ENCODE results near the gene POU3F2.

POU3F2 gene

GRCh38 chr6:98840996-98841513 lies 6.7 kb downstream of the POU3F2 start:
- Histone ChIP-seq H3K9me3 (replicated peaks; ENCODE audit: low read length) (no peaks in the 10 kb centered on the region), H3K9ac (ENCODE audit: low read depth, low read length) (no peak overlapping the region), H3K36me3 (ENCODE audit: insufficient read depth, low read length) (no peaks in the 10 kb centered on the region), H3K4me1 (ENCODE audit: control insufficient read depth, insufficient read depth, low read length) (peaks cover 8% of the 10 kb centered on the region), H3K4me3 (ENCODE audit: low read length) (no peak overlapping the region), H3K4me2 (ENCODE audit: low read length) (no peak overlapping the region), H3K27me3 (ENCODE audit: control insufficient read depth, insufficient read depth, low read length) (peaks cover 94% of the 10 kb centered on the region)

DNA sequence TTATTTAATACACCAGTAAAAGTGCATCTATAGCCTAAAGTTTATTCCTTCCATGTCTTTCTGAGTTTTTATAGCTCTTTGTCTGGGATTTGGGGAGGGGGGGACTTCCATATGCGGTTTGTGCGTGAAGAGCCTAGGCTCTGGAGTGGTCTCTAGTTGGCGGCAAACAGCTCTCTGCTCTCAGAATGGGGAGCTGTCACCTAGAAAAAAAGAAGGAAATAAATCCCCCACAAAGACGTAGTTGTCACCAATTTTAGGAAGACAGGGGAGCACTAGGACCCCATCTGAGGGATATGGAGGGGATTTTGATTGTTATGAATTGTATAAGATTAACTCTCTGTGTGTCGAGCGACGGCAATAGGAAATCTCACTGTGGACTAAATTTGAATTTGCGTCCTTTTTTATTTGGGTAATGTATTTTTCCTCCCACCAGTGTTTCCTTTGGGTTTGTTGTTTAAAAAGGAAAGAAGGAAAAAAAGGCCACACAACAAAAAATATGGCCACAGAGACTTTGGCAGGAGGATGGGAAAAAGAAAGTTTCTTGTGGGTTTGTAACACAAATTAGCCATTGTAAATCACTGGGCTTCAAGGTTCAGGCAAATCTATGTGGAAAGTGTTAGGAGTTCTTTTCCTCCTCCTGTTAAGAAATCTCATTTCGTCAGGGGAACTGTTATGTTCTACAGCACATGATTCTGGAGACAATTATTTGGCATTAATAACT lies 7.4 kb downstream of the POU3F2 start:
- Histone ChIP-seq H3K9ac (ENCODE audit: low read depth, low read length) (no peak overlapping the region), H3K4me1 (ENCODE audit: control insufficient read depth, insufficient read depth, low read length) (peaks cover 8% of the 10 kb centered on the region), H3K27me3 (ENCODE audit: control insufficient read depth, insufficient read depth, low read length) (peaks cover 90% of the 10 kb centered on the region), H3K36me3 (ENCODE audit: insufficient read depth, low read length) (no peaks in the 10 kb centered on the region), H3K9me3 (replicated peaks; ENCODE audit: low read length) (no peaks in the 10 kb centered on the region), H3K4me3 (ENCODE audit: low read length) (no peak overlapping the region), H3K4me2 (ENCODE audit: low read length) (no peak overlapping the region)

DNA sequence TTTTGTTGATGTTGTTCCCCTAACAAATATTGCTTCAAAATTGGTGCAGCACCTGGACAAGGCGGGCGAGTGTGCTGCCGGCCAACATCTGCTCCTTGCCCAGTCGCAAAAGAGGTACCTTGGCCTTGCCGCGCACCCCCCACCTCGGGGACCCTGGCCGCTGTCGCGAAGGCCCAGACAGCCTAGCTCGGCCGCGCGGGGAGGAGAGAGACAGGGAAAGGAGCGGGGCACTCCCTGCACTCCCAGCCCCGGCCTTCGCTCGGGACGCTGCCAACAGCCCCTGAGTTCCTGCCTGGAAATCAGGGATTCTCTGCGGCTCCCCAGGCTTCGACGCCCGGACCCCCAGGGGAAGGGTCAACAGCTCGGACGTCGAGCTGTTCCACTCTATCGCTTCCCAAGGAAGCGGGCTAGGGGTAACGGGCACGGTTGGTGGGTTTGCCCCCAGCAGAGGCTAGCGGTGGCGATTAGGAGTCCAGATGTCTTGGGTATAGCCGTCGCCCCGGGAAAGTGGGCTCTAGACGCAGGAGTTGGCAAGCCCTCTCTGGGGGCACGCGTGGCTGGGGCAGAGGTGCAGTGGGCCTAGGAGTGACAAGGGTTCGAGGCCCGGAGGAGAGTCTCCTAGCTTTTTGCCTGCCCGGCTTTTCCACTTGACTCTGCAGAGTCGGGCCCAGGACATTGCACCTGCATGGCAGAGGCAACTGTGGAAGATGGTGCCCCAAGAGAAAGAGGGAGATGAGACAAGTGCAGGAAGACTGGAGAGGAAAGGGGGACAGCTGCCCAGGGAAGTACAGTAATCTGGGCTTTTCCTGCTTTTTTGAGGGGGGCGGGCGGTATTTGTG lies 8.2 kb downstream of the POU3F2 start:
- H3K4me3 ChIP-seq (ENCODE audit: low read length), result no peak overlapping the region

GRCh38 chr6:98843271-98844243 lies 9.2 kb downstream of the POU3F2 start:
- Histone ChIP-seq H3K4me2 (ENCODE audit: low read length) (no peak overlapping the region), H3K9ac (ENCODE audit: low read depth, low read length) (no peak overlapping the region), H3K9me3 (replicated peaks; ENCODE audit: low read length) (no peaks in the 10 kb centered on the region), H3K36me3 (ENCODE audit: insufficient read depth, low read length) (no peaks in the 10 kb centered on the region), H3K27me3 (ENCODE audit: control insufficient read depth, insufficient read depth, low read length) (peaks cover 88% of the 10 kb centered on the region), H3K4me3 (ENCODE audit: low read length) (no peak overlapping the region), H3K4me1 (ENCODE audit: control insufficient read depth, insufficient read depth, low read length) (peaks cover 15% of the 10 kb centered on the region)

More for the DNA sequence above, 8.2 kb downstream of the POU3F2 start:
- no peaks in the 10 kb centered on the region for H3K36me3 ChIP-seq (ENCODE audit: insufficient read depth, low read length)
- no peaks in the 10 kb centered on the region for H3K9me3 ChIP-seq (replicated peaks; ENCODE audit: low read length)
- H3K9ac ChIP-seq (ENCODE audit: low read depth, low read length), result no peak overlapping the region
- no peak overlapping the region for H3K4me2 ChIP-seq (ENCODE audit: low read length)
- peaks cover 88% of the 10 kb centered on the region for H3K27me3 ChIP-seq (ENCODE audit: control insufficient read depth, insufficient read depth, low read length)
- peaks cover 10% of the 10 kb centered on the region for H3K4me1 ChIP-seq (ENCODE audit: control insufficient read depth, insufficient read depth, low read length)

DNA sequence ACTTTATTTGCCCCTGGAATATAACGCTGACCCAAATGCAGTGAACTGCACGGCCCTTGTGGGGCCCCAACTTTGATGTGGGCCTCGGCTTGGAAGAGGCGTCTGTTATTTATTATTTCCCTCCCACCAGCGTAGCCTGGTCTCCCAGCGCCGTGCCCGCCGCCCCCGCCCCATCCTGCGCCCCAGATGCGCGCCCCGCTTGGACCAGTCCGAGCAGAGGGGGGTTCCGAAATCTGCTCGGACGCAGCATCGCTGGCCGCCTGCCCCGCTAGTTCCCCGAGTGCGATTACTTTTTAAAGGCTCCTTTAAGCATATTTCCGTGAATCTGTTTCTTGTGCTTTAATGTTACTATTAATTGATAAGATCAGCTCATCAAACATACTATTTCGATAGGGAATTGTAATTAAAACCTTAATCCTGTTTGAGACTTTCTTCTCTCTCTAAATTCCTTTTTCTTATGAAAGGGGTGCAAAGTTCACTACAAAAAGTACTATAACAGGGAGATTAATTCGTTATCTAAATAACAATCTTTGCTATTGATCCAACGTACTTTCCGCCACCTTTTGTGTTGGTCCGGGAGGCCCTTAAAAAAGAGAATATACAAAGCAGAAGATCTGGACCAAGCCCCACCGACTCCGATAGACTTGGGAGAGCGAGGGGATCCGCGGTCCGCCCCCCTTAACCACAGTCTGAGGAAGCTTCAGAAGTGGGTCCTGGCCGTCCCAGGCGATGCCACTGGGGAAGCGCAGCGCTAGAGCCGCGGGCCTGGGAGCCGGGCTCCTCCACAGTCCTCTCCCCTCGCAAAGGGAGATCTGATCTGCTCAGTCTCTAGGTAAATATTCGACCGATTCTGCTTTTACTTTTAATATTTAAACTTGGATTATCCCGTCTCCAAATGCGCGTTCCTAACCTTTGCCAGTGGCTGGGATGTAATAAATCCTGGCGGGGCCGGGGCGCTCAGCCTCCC lies 10.2 kb downstream of the POU3F2 start:
- Histone ChIP-seq H3K4me2 (ENCODE audit: low read length) (peak overlapping the region; percentile 76), H3K4me1 (ENCODE audit: control insufficient read depth, insufficient read depth, low read length) (peaks cover 15% of the 10 kb centered on the region), H3K36me3 (ENCODE audit: insufficient read depth, low read length) (no peaks in the 10 kb centered on the region), H3K27me3 (ENCODE audit: control insufficient read depth, insufficient read depth, low read length) (peaks cover 85% of the 10 kb centered on the region), H3K9me3 (replicated peaks; ENCODE audit: low read length) (no peaks in the 10 kb centered on the region), H3K4me3 (ENCODE audit: low read length) (peak overlapping the region; percentile 55), H3K9ac (ENCODE audit: low read depth, low read length) (peak overlapping the region; percentile 41)

DNA sequence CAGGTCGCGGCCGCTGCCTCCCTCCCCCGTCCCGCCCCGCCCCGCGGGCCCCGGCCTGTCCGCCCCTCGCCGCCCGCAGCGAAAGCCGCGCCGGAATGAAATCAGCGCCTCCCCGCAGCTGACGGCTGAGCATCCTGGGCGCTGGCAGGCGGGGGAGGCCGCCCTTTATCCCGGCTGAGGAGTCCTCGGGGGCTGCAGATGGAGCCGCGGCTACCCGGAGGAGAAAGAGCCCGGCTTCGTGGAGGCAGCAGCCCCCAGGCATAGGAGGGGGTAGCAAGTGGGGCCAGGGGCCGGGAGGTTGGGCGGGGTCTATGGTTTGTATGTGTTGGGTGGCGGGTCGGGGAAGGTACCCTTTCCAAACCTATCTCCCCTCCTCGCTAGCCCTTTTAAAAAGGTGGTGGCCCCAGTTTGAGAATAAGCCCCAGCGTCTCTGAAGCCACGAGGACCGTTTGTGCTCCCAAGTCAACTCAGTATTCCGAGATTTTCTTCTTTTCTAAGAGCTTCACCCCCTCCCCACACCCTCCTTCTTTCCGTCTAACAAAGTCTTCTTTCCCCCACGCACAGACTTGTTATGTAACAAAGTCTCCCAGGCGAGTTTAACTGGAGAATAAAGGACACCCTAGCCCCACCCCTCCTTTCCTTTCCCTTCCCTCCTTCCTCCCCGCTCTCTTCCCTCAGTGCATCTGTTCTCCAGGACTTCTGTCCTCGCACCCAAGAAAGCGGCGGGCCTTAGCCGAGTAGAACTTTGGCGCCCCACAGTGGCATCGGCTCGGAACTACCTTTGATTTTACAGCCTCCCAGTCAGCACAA lies 11.0 kb downstream of the POU3F2 start:
- Histone ChIP-seq H3K4me1 (ENCODE audit: control insufficient read depth, insufficient read depth, low read length) (peaks cover 15% of the 10 kb centered on the region), H3K4me2 (ENCODE audit: low read length) (peak overlapping the region; percentile 76), H3K36me3 (ENCODE audit: insufficient read depth, low read length) (no peaks in the 10 kb centered on the region), H3K9me3 (replicated peaks; ENCODE audit: low read length) (no peaks in the 10 kb centered on the region), H3K27me3 (ENCODE audit: control insufficient read depth, insufficient read depth, low read length) (peaks cover 77% of the 10 kb centered on the region), H3K4me3 (ENCODE audit: low read length) (peak overlapping the region; percentile 55), H3K9ac (ENCODE audit: low read depth, low read length) (no peak overlapping the region)

DNA sequence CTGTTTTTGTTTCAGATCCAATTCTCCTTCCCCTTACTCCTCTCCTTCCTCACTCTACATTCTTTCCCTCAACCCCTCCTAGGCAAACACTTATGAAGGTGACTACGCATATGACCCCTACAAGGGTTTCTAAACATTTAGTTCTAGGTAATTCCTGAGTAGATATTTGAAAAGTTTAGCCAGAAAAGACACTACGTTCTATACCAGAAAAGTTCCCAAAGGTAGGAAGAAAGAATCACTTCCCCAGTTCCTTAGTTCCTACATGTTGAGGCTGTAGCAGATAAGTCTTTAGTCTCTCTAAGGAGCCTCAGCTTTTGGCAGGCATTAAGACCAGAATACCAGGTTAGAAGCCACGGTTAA lies 11.6 kb downstream of the POU3F2 start:
- Histone ChIP-seq H3K27me3 (ENCODE audit: control insufficient read depth, insufficient read depth, low read length) (peaks cover 71% of the 10 kb centered on the region), H3K4me1 (ENCODE audit: control insufficient read depth, insufficient read depth, low read length) (peaks cover 15% of the 10 kb centered on the region), H3K9ac (ENCODE audit: low read depth, low read length) (no peak overlapping the region), H3K9me3 (replicated peaks; ENCODE audit: low read length) (no peaks in the 10 kb centered on the region), H3K36me3 (ENCODE audit: insufficient read depth, low read length) (no peaks in the 10 kb centered on the region), H3K4me2 (ENCODE audit: low read length) (no peak overlapping the region), H3K4me3 (ENCODE audit: low read length) (no peak overlapping the region)

DNA sequence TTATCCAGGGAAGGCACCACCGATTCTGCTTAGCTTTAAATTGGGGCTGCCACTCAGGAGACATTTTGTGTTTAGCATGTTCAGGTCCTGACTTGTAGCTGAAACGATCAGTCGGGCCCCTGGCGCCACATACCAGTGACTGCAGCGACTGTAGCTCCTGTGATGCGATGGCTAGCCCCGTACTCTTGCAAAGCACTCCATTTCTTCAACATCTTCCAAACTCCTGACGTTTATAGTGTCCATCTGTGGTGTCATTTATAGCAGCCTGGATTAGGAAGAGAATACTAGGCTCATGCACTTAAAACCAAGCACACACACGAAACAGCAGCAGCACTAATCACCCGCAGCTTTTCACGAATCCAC lies 13.0 kb downstream of the POU3F2 start:
- Histone ChIP-seq H3K27me3 (ENCODE audit: control insufficient read depth, insufficient read depth, low read length) (peaks cover 57% of the 10 kb centered on the region), H3K9ac (ENCODE audit: low read depth, low read length) (no peak overlapping the region), H3K9me3 (replicated peaks; ENCODE audit: low read length) (no peaks in the 10 kb centered on the region), H3K4me2 (ENCODE audit: low read length) (peak overlapping the region; percentile 71), H3K4me3 (ENCODE audit: low read length) (no peak overlapping the region), H3K4me1 (ENCODE audit: control insufficient read depth, insufficient read depth, low read length) (peaks cover 15% of the 10 kb centered on the region), H3K36me3 (ENCODE audit: insufficient read depth, low read length) (no peaks in the 10 kb centered on the region)

- H3K4me1 ChIP-seq (ENCODE audit: control insufficient read depth, insufficient read depth, low read length), result peaks cover 15% of the 10 kb centered on the region
- peak overlapping the region; percentile 26 for H3K9ac ChIP-seq (ENCODE audit: low read depth, low read length)
- no peaks in the 10 kb centered on the region for H3K9me3 ChIP-seq (replicated peaks; ENCODE audit: low read length)
- peak overlapping the region; percentile 71 for H3K4me2 ChIP-seq (ENCODE audit: low read length)
- H3K36me3 ChIP-seq (ENCODE audit: insufficient read depth, low read length), result no peaks in the 10 kb centered on the region
- peaks cover 51% of the 10 kb centered on the region for H3K27me3 ChIP-seq (ENCODE audit: control insufficient read depth, insufficient read depth, low read length)
- H3K4me3 ChIP-seq (ENCODE audit: low read length), result peak overlapping the region; percentile 45
Measured at GRCh38 chr6:98847779-98848538, 13.6 kb downstream of the POU3F2 start.

Measured in skeletal muscle satellite cell (primary cell).